Measurements from ENCODE around the gene UBE2J2. TPM values are rescaled to one million over a fixed set of nuclear protein-coding genes. Genes with fewer than 3 reads are reported as not detected.

The UBE2J2 gene
- total and polyA plus RNA-seq, 2 of the 4 experiments (the other 2 are of a cell fraction), result 20.6 to 67.5 TPM

DNA sequence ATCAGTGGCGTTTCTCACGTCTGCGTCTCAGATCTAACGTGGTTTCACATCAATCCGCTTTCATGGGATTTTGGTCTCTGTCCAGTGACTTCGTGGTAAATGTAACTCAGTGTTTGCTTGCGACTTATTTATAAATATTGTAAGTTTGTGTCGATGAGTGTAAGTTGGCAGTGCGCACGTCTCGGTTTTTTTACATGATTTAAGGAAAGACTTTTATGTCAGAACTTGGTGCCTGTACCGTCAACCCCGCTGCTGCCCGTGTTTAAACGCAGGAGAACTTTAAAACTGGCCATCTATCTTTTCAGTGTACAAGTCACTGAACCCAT, 40.1 kb downstream of the UBE2J2 start:
- no peak overlapping the region for H2AFZ ChIP-seq (replicated peaks; ENCODE audit: low read length, poor library complexity)
- intact Hi-C loops (cut with micrococcal nuclease), result loop anchor here (5.0 kb wide), 1 partner anchor 251 kb away; the partner anchor contains the start of gene PERM1
- DNase-seq (no peak), ATAC-seq (ENCODE audit: low read depth) (no peak)
- dilution Hi-C loops (cut with HindIII; ENCODE audit: low sequenced_read_pairs, unreplicated experiment), result no loop called here
- peaks cover 12 to 64% of the 10 kb centered on the region in 2 experiments; a peak in 3 of 4 replicates for H3K79me1 ChIP-seq (ENCODE audit: low read depth in 1 of 2, low read length in 2 of 2)
- no peak overlapping the region for H3K9ac ChIP-seq (ENCODE audit: low read depth, low read length)
- peaks cover 3% of the 10 kb centered on the region for H3K9me3 ChIP-seq (ENCODE audit: control insufficient read depth, insufficient read depth, low read length)
- peaks cover 26% of the 10 kb centered on the region for H3K4me1 ChIP-seq (ENCODE audit: control insufficient read depth, insufficient read depth, low read length)
- H4K91ac ChIP-seq (ENCODE audit: insufficient read depth, low read depth, low read length), result no peak overlapping the region
- no peak overlapping the region for H2BK15ac ChIP-seq (ENCODE audit: low read depth, low read length)
- H4K5ac ChIP-seq (ENCODE audit: low read depth, low read length), result no peak overlapping the region
- H3K4ac ChIP-seq (ENCODE audit: low read depth, low read length), result no peak overlapping the region
- in situ Hi-C loops (cut with MboI; ENCODE audit: low sequenced_read_pairs), result no loop called here
- BruUV-seq (replicated peaks), result no TSS peak
- H3K56ac ChIP-seq (ENCODE audit: extremely low read depth, insufficient read depth, low read length), result no peak overlapping the region
- H3K4me3 ChIP-seq (ENCODE audit: insufficient read depth, low read depth, low read length), result no peak overlapping the region
- no peak overlapping the region for H2AK5ac ChIP-seq (ENCODE audit: low read depth, low read length)
- no peak overlapping the region for H3K23ac ChIP-seq (ENCODE audit: low read depth, low read length)
- H3K18ac ChIP-seq (ENCODE audit: low read depth, low read length), result no peak overlapping the region
- no peak overlapping the region for H4K8ac ChIP-seq (ENCODE audit: low read depth in 2 of 2, low read length in 2 of 2)
- H2AK9ac ChIP-seq (replicated peaks; ENCODE audit: low read depth, low read length, poor library complexity), result peak overlapping the region; percentile 95
- peaks cover 6% of the 10 kb centered on the region for H3K36me3 ChIP-seq (ENCODE audit: control insufficient read depth, insufficient read depth, low read length)
- no peak overlapping the region for H3K14ac ChIP-seq (replicated peaks; ENCODE audit: low read depth, low read length)
- WGBS, 2 experiments (ENCODE audit: extremely low coverage in 2 of 2, insufficient read length in 1 of 2), result 94% methylated on average over 8 of the region's 15 CpGs; no CpG with 5 or more reads in 1 of the 2 experiments
- H3K4me2 ChIP-seq (ENCODE audit: low read depth, low read length), result no peak overlapping the region
- CTCF ChIA-PET, result no interaction called here
- H2BK5ac ChIP-seq (ENCODE audit: low read depth, low read length, poor library complexity, severe bottlenecking), result no peak overlapping the region
- no peak overlapping the region for H2BK20ac ChIP-seq (ENCODE audit: low read depth, low read length)
- H3K9me1 ChIP-seq (ENCODE audit: insufficient read depth, low read length), result peaks cover 6% of the 10 kb centered on the region
- H2BK120ac ChIP-seq (ENCODE audit: low read depth, low read length), result no peak overlapping the region
- H4K20me1 ChIP-seq (ENCODE audit: insufficient read depth, low read length), result peaks cover 16% of the 10 kb centered on the region
- TF ChIP-seq POLR2A (IDR thresholded peaks at IDR 0.05; ENCODE audit: low read depth, low read length) (no peak), CHD1 (IDR thresholded peaks at IDR 0.05; ENCODE audit: low read depth, low read length) (no peak), MXI1 (IDR thresholded peaks at IDR 0.05; ENCODE audit: borderline replicate concordance, low read depth, low read length) (no peak), CEBPB (IDR thresholded peaks at IDR 0.05; ENCODE audit: low read depth, low read length) (no peak), RCOR1 (IDR thresholded peaks at IDR 0.05; ENCODE audit: insufficient replicate concordance, low read length) (no peak), SMC3 (IDR thresholded peaks at IDR 0.05; ENCODE audit: low read depth, low read length) (no peak), FOS (IDR thresholded peaks at IDR 0.05; ENCODE audit: low read depth, low read length) (no peak), RAD21 (IDR thresholded peaks at IDR 0.05; ENCODE audit: low read length) (no peak), MAZ (IDR thresholded peaks at IDR 0.05; ENCODE audit: borderline replicate concordance, low read depth, low read length) (no peak), RFX5 (IDR thresholded peaks at IDR 0.05; ENCODE audit: low read depth, low read length) (no peak), BHLHE40 (IDR thresholded peaks at IDR 0.05; ENCODE audit: low read depth, low read length) (no peak), NFE2L2 (IDR thresholded peaks at IDR 0.05; ENCODE audit: low read depth, low read length) (no peak), MAFK (IDR thresholded peaks at IDR 0.05; ENCODE audit: low read depth, low read length) (no peak)
- TF ChIP-seq, protein P1, sequence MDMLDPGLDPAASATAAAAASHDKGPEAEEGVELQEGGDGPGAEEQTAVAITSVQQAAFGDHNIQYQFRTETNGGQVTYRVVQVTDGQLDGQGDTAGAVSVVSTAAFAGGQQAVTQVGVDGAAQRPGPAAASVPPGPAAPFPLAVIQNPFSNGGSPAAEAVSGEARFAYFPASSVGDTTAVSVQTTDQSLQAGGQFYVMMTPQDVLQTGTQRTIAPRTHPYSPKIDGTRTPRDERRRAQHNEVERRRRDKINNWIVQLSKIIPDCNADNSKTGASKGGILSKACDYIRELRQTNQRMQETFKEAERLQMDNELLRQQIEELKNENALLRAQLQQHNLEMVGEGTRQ (IDR thresholded peaks at IDR 0.05; ENCODE audit: low read depth, low read length), result no peak
- TF ChIP-seq, protein P2, sequence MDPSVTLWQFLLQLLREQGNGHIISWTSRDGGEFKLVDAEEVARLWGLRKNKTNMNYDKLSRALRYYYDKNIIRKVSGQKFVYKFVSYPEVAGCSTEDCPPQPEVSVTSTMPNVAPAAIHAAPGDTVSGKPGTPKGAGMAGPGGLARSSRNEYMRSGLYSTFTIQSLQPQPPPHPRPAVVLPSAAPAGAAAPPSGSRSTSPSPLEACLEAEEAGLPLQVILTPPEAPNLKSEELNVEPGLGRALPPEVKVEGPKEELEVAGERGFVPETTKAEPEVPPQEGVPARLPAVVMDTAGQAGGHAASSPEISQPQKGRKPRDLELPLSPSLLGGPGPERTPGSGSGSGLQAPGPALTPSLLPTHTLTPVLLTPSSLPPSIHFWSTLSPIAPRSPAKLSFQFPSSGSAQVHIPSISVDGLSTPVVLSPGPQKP (IDR thresholded peaks at IDR 0.05; ENCODE audit: borderline replicate concordance, low read depth, low read length), result no peak
- TF ChIP-seq, protein P3, sequence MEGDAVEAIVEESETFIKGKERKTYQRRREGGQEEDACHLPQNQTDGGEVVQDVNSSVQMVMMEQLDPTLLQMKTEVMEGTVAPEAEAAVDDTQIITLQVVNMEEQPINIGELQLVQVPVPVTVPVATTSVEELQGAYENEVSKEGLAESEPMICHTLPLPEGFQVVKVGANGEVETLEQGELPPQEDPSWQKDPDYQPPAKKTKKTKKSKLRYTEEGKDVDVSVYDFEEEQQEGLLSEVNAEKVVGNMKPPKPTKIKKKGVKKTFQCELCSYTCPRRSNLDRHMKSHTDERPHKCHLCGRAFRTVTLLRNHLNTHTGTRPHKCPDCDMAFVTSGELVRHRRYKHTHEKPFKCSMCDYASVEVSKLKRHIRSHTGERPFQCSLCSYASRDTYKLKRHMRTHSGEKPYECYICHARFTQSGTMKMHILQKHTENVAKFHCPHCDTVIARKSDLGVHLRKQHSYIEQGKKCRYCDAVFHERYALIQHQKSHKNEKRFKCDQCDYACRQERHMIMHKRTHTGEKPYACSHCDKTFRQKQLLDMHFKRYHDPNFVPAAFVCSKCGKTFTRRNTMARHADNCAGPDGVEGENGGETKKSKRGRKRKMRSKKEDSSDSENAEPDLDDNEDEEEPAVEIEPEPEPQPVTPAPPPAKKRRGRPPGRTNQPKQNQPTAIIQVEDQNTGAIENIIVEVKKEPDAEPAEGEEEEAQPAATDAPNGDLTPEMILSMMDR (conservative IDR thresholded peaks at IDR 0.05; ENCODE audit: low read depth, low read length), result no peak
- POLR2A ChIA-PET (ENCODE audit: unreplicated experiment), result no interaction called here
- no peaks in the 10 kb centered on the region for H3K27me3 ChIP-seq (ENCODE audit: control insufficient read depth, insufficient read depth, low read length)
- no peak overlapping the region for H3K27ac ChIP-seq (ENCODE audit: insufficient read depth, low read length)

All from IMR-90 (cell line).